Astrocyte of the hippocampus (primary cell): ENCODE results near the gene VMAC.
A peak's percentile ranks its signal among the peaks of the same experiment; 100 is the strongest.

Source experiments
- DNase-seq: peaks from one replicate; pipeline ENCODE4 v3.0.0; 2011; ENCODE audit warnings: low read depth, low spot score

The VMAC gene

DNA sequence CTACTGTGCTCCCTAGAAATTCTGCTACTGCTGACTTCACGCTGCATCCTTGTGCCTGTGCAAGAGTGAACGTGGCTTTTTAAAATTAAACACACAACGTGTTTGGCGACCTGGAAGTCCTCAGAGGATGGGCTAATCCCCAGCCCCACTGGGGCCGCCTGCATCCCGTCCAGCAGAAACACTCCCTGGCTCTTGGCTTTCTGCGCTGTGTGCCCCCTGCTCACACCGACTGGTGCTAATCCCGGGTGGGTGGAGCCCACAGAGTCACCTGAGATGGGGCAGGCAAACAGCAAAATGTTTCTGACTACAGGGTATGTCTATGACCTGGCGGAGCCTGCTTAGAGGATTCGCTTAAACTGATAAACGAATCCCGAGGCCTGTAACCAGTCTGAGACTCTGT is 24.5 kb downstream of the VMAC start:
- no peak for DNase-seq

DNA sequence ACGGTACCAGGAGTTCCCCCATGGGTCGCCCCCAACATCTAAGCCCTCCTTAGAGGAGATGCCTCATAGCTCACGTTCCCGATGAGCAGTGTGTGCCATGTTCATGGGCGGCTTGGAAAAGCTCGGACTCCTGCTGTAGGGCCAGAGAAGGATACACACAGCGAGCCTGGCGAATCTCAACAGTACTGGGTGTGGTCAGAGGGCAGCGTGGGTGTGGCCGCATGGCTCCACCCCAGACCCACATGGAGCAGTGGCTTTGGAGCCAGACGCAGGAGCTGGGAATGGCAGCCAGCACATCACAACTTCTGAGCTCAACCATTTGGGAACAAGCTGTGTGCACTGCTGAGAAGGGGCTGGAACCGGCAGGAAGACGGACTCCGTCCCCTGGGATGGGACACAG is 25.0 kb downstream of the VMAC start:
- DNase-seq = no peak

DNA sequence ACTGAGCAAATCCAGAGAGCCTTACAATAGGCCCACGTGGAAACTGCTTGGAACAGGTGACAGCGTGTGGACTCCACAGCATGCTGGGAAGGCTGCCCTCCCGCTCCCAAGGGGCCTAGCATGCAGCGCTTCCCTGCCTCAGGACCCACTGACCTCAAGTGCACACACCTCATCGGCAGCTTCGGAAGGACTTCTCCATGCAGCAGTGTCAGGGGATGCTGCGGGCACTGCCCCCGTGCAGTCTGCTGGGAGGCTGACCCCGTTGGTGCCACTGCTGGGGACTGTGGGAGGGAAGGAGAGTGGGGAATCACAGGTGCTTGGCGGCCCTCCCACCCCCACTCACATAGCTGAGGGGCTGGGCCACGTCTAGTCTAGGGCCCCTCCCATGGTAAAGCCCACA is 26.6 kb downstream of the VMAC start:
- no peak for DNase-seq

DNA sequence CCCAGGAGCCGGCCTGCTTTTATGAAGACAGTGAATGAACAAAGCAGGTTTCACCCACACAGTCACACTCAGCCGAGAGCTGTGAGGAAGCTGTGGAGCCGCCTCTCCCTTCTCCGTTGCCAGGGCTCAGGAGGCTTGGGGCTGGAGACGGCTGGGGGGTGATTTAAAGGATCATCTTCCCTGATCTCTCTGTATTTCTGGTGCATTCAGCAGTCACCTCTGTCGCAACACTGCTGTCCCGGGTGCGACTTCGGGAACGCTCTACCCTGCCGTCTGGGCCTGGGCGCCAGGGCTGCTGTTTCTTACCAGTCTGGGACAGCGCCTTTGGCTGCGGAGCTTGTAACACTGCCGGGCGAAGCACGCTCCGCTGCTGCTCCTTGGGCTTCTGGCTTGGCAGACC is 27.5 kb downstream of the VMAC start:
- DNase-seq = no peak

DNA sequence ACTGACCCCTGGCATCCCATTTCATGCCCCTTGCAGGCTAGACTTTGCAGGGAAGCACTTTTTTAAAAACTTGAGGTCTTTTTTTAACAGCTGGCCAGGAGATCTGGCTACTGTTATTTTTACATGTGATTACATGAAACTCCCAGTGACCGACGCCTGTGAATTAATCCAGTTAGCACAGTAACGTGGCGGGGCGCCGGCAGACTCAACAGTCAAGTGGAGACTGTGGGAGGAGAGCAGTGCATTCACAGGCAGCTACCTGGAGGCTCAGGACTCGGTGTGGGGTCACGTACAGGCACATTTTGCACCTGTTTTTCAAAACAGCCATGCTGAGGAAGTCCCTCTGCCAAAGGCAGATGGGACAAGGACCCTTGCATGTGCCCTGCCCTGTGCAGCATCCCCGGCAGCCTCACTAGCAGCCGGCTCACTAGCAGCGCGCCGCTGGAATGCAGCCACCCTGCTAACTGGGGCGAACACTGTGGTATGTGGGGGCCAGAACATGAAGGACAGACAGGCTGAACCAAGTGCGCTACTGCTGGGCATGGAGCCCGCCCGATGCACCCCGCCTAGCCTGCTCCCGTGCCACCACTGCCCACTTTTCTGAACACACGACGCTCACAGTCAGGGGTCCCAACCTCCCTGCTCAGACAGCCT is 28.1 kb downstream of the VMAC start:
- DNase-seq = no peak

DNA sequence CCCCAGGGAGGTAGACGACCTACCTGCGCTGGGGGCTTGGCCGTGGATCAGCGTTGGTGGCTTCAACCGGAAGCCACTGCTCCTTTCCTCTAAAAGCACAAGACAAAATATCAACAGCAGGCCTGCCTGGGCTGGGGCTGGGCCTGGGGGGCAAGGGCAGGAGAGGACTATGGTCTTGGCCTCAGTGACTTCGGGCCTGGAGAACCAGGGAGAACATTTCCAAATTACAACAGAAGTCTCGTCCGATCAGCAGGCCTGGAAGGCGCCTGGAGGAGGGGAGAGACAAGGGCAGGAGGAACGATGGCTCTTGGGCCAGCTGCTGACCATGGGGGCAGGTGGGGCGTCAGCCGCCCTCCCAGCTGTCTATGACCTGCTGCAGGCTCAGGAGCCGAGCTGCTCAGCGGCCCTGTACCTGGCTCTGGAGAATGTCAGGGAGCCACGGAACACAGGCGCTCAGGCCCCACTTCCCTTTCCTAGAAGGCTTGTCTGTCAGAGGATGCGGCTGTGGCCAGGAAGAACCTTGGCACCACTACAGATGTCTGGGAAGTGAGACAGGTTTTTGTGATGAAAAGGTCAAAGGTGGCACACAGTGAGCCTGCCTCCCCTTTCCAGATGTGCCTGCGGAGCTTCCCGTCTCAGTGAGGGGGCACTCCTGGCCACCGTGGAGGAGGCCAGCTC is 28.9 kb downstream of the VMAC start:
- DNase-seq = no peak

DNA sequence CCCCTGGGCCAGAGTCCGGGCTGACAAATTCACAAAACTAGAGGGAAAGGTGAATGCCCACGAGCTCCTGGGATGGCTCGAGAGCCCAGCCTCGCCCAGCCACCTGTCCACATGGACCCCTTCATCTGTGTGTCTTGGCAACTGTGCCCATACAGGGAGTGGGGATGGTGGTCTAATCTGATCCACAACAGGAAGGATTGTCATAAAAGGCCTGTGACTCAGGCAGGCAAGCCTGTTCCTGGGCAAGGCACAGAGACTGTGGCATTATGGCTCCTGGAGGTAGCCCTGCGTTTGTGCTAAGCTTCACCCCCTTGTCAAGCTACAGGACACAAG is 29.4 kb downstream of the VMAC start:
- no peak for DNase-seq

DNA sequence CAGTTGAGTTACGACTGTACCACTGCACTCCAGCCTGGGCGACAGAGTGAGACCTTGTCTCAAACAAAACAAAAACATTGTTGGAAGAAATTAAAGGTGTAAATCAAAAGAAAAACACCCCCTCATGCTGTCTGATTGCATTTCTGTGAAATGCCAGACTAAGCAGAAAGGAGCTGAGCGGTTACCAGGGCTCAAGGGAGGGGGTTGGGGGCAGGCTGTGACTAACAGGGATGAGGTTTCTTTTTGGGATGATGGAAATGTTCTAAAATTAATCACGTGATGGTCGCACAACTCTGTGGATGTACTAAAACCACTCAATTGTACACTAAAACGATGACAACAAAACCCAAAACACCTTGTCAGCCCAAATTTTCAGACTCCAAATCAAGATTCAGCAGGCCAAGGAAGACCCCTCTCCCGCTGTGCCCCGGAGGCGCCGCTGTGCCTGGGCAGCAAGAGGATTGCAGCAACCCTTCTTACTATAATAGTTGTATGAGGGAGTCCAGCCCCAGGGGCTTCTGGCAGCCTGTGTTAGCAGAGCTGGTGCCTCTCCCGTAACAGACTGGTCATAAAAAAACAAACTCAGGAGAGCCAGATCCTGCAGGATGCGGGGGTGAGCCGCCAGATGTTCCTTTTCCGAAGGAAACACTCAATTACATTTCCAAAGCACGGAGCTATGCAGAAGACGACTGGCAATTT is 30.3 kb downstream of the VMAC start:
- DNase-seq = no peak

DNA sequence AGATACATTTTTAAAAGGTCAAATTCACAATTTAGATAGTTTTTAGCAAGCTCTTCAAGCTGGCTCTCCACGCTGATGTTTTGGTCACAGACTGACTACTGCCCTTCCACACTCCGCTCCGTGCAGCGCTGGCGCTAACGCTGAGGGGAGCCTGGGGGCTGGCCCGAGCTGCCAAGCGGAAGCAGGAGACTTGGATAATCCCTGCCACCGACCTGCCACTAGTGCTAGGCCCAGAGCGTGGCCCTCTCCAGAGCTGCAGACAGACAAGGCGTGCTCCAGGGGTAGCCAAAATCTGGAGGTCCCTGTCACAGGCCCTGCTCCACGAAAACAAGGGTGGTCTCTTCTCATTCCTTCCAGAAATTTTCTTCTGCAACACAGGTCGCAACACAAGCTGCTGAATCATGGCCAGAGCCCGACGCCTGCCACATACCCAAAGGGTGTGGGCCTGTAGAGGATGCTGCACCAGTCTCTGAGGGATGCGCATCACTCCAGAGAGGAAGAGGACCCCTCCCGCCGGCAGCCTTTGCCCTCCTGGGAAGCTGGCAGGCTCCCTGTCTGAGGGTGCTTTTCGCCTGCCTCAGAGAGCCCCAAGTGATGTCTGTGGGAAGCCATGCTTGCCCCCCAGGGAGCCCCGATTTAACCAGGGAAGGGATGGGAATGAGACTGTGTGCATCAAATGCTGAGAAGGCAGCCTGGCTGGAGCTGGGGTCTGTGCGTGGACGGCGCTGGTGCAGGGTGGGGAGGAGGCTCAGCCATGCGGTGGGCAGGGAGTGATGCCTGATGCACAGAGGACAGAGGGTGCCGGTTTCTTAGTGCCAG is 31.0 kb downstream of the VMAC start:
- DNase-seq = no peak

DNA sequence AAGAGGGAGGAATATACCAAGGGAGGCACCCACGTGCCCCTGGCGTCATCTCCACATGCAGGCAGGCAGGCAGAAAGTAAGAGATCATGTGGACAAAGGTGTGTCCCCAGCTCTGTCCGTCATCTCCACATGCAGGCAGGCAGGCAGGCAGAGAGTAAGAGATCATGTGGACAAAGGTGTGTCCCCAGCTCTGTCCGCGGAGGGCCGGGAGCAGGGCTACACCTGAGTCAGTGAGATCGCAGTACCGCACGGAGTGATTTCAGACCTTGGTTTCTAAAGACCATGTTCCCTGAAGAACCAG is 31.6 kb downstream of the VMAC start:
- no peak for DNase-seq

DNA sequence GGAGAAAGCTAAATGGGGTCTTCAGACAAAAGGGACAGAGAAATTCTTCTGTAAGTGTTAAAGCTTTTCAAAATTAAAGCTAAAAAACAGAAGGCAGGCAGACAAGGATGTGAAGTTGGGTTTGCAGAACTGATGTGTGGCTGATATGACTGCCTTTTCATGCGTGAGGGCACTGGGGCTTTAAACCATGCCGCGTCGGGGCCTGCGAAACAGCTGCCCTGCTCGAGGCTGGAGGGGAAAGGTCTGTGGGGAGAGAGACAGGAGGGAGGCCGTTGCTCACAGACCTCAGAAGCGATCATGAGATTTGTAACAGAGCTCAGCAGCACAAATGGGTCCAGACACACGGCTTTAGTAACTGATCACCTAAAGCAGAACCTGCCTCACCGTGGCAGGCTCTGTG is 32.9 kb downstream of the VMAC start:
- no peak for DNase-seq

DNA sequence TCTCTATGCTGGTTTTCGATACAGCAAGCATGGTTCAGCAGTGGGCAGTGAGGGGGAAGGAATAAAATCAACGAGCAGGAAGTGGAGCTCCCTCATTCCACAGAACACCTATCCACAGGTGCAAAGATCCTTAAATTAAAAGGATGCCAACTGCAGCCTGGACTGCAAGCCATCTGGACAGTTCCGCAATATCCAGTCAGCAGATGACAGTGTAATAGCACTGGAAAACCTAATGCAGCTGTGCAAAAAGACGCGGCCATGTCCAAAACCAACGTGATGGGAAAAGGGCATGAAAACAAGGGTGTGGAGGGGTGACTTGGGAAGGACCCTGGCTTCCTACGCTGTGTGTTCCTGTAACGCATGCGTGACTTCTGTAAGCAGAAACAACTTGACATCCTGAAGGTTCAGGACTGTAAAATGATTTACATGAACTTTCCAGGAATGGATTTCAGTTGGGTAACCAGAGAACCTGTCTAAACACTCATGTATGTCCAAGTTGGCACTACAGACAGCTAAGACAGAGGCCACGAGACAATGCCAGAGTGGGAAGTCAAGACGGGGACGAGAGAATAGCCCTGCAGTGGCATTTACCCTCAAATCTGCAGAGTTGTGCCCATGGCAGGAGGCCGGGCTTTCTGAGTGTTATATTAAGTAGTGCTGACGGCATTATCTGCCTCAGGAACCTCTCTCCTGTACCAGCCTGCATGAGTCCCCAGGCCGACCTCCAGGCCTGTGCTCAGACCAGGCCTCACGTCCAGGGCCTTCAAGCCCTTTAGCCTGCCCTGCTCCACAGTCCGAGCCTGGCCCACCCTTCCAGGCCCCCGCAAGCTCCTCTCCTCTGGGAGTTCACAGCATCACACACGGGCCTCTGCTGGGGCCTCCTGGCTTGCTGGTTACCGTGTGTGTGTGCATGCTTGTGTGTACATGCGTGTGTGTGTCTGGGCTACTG is 35.9 kb downstream of the VMAC start:
- DNase-seq = no peak

DNA sequence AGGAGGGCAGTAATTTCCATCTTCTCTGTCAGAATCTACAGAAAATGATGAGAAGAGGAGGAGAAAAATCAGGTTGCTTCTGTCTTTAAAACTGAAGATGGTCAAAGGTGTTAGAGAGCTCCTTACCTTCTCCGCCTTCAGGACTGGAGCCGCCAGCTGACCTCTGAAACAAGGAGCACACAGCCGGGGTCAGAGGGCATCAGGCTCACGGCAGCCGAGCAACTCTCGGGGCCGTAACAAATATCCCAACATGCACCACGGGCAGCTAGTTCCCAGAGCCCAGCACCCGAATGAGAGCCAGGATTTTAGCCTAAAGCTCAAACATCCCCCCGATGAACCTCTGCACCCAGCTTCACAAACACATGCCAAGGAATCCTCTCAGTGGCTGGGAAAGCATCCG is 37.0 kb downstream of the VMAC start:
- DNase-seq = no peak

DNA sequence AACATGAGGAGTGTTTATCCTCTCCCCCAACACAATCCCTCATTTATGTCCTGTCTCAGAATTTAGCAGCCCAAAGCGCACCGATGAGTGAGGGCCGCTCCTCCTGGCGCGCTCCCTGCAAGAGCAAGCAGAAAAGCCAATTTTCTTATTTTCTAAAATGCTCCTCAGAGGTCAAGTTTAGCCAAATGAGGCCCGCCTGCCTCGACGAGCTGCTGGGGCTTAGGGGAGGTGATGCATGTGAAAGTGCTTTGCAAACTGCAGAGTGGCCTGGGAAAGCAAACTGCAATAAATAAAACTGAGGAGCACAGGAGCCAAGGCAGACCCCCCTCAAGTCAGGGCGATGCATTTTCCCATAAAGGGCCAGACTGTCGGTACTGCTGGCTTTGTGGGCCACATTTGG is 38.4 kb downstream of the VMAC start:
- DNase-seq = no peak

DNA sequence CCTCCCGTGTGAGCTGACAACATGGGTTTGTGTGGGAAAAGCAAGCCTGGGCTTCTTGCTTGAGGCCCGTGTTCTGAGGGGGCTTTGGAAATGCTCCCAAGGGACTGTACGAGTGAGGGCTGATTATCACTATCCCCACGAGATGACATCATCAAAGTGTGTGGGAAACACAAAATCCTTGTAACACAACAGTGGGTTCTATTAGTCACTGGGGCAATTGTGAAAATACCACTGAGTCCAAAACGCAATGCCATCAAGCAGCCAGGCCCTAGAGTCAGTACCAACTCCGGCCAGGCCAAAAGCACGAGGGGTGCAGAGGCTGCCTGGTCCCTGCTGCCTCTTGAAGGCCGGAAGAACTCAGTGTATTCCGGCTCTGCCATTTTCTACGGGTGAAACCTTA is 39.0 kb downstream of the VMAC start:
- peak; percentile 46 for DNase-seq

DNA sequence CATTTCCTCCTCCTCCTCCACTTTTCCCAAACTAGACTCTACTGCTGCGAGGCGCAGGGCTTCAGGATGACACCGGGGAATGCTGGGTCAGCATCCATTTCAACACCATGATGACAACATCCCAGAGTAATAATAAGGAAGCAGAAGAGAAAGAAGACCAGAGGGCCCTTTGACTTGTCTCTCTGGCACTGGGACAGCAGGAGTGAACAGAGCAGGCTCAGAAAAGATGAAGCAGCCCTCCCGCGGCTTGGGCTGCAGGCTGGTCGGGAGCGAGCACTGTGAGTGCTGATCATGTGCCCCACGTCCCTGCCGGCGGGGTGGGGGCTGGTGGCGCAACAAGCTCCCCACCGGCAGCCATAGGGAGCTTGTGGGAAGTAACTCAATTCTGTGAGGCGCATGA is 42.8 kb downstream of the VMAC start:
- peak; percentile 23 for DNase-seq

DNA sequence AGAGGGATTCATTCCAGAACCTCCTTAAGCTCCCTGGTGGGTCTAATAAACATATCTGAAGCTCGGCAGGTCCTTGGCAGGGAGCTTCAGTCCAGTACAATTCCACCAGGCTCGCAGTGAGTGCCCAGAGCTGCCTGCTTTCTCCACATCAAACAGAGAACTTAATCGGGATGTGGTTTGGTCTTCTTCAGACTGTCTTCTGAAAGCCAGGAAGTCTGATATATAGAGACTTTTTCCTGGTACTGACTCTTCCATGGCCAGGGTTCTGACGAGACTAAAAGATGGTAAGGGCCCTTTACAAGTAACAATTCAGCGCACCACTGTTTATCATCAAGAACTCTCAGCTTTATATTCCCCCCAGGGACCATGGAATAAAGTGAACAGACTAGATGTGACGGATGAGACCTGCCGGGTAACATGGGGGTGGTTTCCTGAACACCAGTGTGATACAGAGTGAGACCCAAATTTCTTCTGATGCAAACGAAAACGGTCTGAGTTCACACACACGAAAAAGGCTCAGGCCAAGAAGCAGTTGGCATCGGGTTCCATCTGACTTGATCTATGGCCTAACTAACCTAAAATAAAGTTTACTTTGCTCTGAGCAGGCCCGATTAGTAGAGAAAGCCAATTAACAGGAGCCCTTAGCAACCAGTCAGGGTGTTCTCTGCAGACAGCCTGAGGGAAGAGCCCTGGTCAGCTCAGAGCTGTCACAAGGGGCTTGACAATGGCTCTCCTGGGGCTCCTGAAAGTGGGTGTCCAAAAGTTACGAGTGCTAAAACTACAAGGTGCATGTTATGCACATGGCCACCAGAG is 44.3 kb downstream of the VMAC start:
- DNase-seq = peak; percentile 45

DNA sequence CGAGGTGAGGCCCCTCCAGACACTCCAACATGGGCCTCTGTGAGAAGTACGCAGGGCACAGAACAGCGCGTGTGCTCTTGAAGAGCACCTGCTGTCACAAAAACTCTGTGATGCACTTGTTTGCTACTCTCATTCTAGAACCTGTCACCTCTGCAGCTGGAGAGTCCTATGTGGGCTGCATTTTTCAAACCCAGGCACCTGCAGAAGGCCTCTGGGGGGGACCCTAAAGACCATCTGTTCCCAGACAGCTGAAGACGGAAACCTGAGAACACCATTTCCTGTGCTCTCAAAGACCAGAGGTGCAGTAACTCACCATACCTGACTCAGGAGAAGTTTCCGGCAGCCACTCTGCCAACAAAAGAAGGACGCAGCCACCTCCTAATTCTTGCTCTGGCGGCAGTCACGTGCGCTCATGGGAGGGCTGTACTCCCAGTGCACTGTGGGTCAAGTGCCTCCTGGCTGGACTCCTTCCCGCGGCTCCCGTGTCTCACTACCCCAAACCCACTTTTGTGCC is 45.2 kb downstream of the VMAC start:
- no peak for DNase-seq

DNA sequence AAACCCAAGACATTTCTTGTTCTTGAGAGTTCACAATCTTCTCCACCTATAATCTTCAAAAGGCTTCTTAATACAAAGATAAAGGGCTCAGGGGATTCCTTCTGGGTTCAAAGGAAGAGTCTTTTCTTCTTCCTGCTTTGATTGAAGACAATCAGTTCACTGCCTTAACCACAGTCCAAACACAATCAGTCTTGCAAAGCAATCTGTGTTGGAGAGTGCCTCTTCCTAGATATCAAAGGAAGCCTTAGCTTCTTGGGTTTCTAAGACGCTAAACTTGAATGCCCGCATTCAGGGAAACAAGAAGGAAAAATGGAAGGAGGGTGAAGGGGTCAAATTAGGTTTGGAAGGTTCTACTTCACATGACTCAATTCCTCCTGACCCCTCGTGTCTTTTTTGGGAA is 46.1 kb downstream of the VMAC start:
- DNase-seq = no peak

DNA sequence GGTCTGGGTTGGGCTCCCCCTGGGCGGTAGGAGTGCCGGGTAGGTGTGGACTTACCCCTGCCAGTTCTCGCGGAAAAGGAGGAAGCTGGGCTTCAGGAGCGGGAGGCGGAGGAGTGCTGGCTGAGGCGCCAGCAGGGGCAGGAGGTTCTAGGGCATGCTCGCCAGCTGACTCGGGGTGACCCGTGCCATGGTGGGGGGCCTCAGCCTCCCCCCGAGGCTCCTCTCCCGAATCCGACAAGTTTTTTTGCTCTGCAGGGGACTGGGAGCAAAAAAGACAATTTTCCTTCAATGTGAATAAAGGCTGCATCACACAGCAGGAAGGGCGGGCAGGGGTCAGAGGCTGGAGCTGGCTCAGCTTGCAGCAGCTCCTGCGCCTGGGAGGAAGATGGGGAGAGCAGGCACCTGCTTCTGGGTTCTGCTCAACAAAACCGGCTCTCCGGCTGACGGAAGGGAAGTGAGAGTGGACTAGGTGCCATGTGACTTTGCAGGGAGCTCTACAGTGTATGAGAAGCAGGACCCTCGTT is 46.7 kb downstream of the VMAC start:
- DNase-seq = no peak
